Measurements from ENCODE around the gene LCN9.

The LCN9 gene

DNA sequence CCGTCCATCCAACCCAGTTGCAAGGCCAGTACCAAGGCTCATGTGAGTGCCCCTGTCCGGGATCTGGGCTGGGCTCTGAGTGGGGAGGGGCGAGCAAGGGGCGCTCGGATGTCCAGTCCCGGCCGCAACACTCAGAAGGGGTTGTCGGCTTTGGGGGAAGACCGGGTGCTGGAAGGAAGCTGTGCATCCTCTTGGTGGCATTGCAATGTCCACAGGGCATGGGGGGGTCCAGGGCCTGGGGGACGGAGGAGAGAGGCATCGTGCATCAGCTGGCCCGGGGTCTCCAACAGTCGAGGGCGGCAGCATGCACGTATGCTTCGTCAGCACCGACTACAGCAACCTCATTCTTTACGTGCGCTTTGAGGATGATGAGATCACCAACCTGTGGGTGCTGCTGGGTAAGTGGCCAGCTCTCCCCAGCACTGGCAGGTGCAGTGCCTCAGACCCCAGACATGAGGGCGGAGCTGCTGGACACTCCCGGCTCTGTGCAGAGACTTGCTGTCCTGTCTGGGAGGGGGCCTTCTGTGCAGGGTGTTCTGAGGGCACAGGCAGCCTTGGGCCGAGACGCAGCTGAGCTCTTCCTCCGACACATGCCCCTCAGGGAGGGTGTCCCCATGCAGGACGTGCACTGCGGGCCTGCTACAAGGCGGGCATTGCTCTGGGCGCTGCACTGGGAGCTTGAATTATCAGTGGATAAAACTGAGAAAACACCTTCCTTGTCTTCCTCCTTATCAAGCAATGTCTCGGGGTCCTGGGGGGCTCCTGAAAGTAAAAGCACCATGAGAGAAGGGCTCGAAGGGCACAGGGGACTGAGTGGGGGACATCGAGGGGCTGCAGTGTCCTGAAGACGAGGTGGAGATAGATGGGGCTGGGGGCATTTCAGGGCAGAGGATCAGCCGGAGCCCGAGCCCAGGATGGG is 46.2 kb upstream of the LCN9 start:
- Histone ChIP-seq H3K9me3 (no peaks in the 10 kb centered on the region), H3K27ac (no peak overlapping the region), H3K36me3 (no peaks in the 10 kb centered on the region), H3K4me1 (ENCODE audit: control insufficient read depth in 1 of 2, insufficient read depth in 1 of 2, low read depth in 1 of 2, low read length in 1 of 2) (no peaks in the 10 kb centered on the region), H3K27me3 (no peaks in the 10 kb centered on the region), H3K4me3 (ENCODE audit: low read depth in 1 of 2, low read length in 1 of 2) (no peak overlapping the region)
- TF ChIP-seq, protein P1, sequence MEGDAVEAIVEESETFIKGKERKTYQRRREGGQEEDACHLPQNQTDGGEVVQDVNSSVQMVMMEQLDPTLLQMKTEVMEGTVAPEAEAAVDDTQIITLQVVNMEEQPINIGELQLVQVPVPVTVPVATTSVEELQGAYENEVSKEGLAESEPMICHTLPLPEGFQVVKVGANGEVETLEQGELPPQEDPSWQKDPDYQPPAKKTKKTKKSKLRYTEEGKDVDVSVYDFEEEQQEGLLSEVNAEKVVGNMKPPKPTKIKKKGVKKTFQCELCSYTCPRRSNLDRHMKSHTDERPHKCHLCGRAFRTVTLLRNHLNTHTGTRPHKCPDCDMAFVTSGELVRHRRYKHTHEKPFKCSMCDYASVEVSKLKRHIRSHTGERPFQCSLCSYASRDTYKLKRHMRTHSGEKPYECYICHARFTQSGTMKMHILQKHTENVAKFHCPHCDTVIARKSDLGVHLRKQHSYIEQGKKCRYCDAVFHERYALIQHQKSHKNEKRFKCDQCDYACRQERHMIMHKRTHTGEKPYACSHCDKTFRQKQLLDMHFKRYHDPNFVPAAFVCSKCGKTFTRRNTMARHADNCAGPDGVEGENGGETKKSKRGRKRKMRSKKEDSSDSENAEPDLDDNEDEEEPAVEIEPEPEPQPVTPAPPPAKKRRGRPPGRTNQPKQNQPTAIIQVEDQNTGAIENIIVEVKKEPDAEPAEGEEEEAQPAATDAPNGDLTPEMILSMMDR (IDR thresholded peaks at IDR 0.05): no peak

DNA sequence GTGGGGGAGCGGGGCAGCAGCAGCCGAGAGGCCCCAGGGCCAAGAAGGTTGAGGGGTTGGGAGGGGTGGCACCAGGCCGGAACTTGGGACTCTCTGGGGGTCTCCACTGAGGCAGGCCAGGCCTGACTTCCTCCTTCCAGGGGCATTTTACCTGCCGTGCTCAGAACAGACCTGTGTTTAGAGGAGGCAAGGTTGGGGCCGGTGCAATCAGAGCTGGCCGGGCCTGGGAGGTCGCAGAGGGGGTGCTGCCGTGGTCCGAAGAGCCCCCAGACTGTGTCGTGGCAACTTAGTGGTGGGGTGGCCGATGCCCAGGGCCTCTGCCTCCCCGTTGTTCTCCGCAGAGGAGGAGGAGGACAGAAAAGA is 45.6 kb upstream of the LCN9 start:
- Histone ChIP-seq H3K4me3 (ENCODE audit: low read depth in 1 of 2, low read length in 1 of 2) (no peak overlapping the region), H3K36me3 (no peaks in the 10 kb centered on the region), H3K9me3 (no peaks in the 10 kb centered on the region), H3K4me1 (ENCODE audit: control insufficient read depth in 1 of 2, insufficient read depth in 1 of 2, low read depth in 1 of 2, low read length in 1 of 2) (no peaks in the 10 kb centered on the region), H3K27ac (no peak overlapping the region), H3K27me3 (no peaks in the 10 kb centered on the region)
- TF ChIP-seq, protein P1 (IDR thresholded peaks at IDR 0.05): no peak

DNA sequence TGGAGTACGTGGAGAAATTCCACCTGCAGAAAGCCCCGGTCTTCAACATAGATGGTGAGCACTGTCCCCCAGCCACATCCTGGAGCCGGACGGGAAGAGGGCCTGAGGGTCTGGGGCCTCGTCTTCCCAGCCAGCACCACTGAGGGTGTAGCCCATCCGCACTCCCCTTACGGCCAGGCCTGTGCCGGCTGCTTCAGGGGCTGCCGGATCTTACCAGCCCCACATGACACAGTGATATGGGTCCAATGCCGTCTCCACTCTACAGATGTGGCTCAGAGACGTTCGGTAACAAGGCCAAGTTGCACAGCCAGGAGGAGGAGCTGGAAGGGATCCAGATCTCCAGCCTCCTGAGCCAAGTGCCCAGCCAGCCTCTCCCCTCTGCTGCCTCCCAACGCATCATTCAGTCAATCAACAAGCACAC is 45.1 kb upstream of the LCN9 start:
- TF ChIP-seq, protein P1 (IDR thresholded peaks at IDR 0.05): no peak
- Histone ChIP-seq H3K4me3 (ENCODE audit: low read depth in 1 of 2, low read length in 1 of 2) (no peak overlapping the region), H3K27me3 (no peaks in the 10 kb centered on the region), H3K27ac (no peak overlapping the region), H3K9me3 (no peaks in the 10 kb centered on the region), H3K4me1 (ENCODE audit: control insufficient read depth in 1 of 2, insufficient read depth in 1 of 2, low read depth in 1 of 2, low read length in 1 of 2) (no peaks in the 10 kb centered on the region), H3K36me3 (no peaks in the 10 kb centered on the region)

DNA sequence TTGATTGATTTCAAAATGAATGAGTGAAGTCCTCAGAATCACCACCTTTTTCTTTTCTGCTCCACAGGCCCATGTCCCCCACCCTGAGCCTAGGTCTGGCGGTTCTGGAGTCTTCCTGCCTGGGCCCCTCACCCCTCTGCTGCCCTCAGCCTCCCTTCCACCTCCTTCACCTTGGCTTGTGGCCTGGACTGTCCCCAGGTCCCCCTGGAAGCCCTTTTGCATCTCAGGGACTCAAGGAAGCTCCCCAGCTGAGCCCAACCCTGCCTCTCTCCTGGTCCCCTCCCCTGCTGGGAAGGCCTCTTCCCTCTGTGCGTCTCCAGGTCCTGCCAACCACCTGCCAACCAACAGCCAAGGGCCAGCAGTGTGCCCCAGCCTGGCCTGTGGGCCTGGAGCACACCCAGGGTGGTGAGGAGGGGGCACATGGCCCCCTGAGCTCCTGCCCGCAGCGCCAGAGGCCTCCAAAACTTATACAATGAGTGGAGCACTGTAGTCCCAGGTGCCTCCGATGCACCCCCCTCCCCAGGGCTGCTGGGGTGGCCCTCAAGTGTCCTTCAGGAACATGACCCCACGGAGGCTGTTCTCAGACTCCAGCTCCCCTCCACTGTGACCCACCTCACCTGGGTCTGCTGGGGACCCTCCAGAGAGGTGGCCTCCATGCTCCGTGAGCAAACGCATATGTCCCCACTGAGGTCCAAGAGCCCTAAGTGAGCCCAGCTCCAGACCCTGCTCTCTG is 44.1 kb upstream of the LCN9 start:
- no peak overlapping the region for H3K4me3 ChIP-seq (ENCODE audit: low read depth in 1 of 2, low read length in 1 of 2)
- no peaks in the 10 kb centered on the region for H3K27me3 ChIP-seq
- H3K36me3 ChIP-seq: no peaks in the 10 kb centered on the region
- TF ChIP-seq, protein P1 (IDR thresholded peaks at IDR 0.05): no peak
- H3K27ac ChIP-seq: no peak overlapping the region
- H3K4me1 ChIP-seq (ENCODE audit: control insufficient read depth in 1 of 2, insufficient read depth in 1 of 2, low read depth in 1 of 2, low read length in 1 of 2): no peaks in the 10 kb centered on the region
- no peaks in the 10 kb centered on the region for H3K9me3 ChIP-seq

DNA sequence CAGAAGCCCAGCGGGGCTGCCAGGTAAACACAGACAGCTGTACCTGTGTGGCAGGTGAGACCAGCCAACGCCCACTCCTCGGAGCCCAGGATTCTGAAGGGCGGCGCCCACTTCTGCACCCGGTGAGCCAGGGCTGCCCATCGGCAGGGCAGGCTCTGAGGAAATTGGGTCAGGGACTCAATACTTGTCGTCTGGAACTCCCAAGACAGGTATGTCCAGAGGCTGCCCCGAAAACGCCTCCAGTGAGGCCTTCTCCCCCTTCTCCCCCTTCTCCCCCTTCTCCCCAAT is 43.6 kb upstream of the LCN9 start:
- no peaks in the 10 kb centered on the region for H3K27me3 ChIP-seq
- H3K9me3 ChIP-seq: no peaks in the 10 kb centered on the region
- no peak overlapping the region for H3K4me3 ChIP-seq (ENCODE audit: low read depth in 1 of 2, low read length in 1 of 2)
- H3K27ac ChIP-seq: no peak overlapping the region
- TF ChIP-seq, protein P1 (IDR thresholded peaks at IDR 0.05): no peak
- H3K36me3 ChIP-seq: no peaks in the 10 kb centered on the region
- H3K4me1 ChIP-seq (ENCODE audit: control insufficient read depth in 1 of 2, insufficient read depth in 1 of 2, low read depth in 1 of 2, low read length in 1 of 2): no peaks in the 10 kb centered on the region
